HCT116 (cell line): Measurements from ENCODE around the gene PRTG. TPM values are rescaled to one million over a fixed set of nuclear protein-coding genes. Genes with fewer than 3 reads are reported as not detected.

ENCODE experiments used
- ATAC-seq: fragments of 200-7000 bp; cut with Tn5 transposase; 2 replicates; pipeline ENCODE4 v1.9.1; 2020; ENCODE audit warnings: mild to moderate bottlenecking, moderate library complexity
- BruUV-seq: library from RNA; stranded (reverse); fragments of 400-500 nt; replicated peaks from 2 replicates; lab custom pipeline; 2021; lab: Mats Ljungman, UMichigan
- CTCF ChIA-PET: fragments of 300-600 bp; sonication (Branson Sonifier 250); formaldehyde crosslinking; loops from one replicate; lab custom pipeline; 2021; ENCODE audit warnings: antibody characterized with exemption; lab: Charles Lee
- POLR2A ChIA-PET: fragments of 300-600, 350-600 bp; sonication (Branson Sonifier 250); formaldehyde crosslinking; loops from one replicate; lab custom pipeline; 2021; ENCODE audit warnings: antibody characterized with exemption; lab: Charles Lee
- RAD21 ChIA-PET, 2 experiments: fragments of 300-600 bp; sonication (Branson Sonifier 250); formaldehyde crosslinking; loops; one replicate each; lab custom pipeline; 2023; ENCODE audit warnings: low total read pairs in 2 of 2; ENCODE audit not compliant: uncharacterized antibody in 2 of 2, unreplicated experiment in 2 of 2, low non-redundant PET in 1 of 2; lab: Charles Lee
- DNase-seq: peaks from one replicate; pipeline ENCODE4 v3.0.0-alpha.2; 2010; ENCODE audit warnings: low read depth, low spot score
- H2AFZ ChIP-seq: fragments of 200-600 bp; shearing (Covaris generic), sonication (generic); 2 replicates; pipeline ENCODE4 v1.6.1; 2017; ENCODE audit warnings: low read depth, mixed run types, mixed read lengths, antibody characterized with exemption, low read length; ENCODE audit not compliant: poor library complexity, severe bottlenecking
- H3K27ac ChIP-seq: 2 replicates; pipeline ENCODE4 v1.5.1; 2012; ENCODE audit warnings: low read depth, low read length
- H3K27me3 ChIP-seq: fragments of 200-600 bp; sonication (generic); 2 replicates; pipeline ENCODE4 v1.6.1; 2016; ENCODE audit warnings: mixed run types, low read length, mixed read lengths; ENCODE audit not compliant: insufficient read depth
- H3K36me3 ChIP-seq, 2 experiments: fragments of 200-500 bp in 1 of 2; fragments of 200-600 bp in 1 of 2; sonication (Bioruptor generic) in 1 of 2; sonication (generic) in 1 of 2; 2 replicates each; pipeline versions ENCODE4 v1.5.1 to v1.6.1; 2014 to 2016; ENCODE audit warnings: low read length in 2 of 2, inconsistent platforms in 1 of 2, mixed read lengths in 1 of 2, mixed run types in 1 of 2; ENCODE audit not compliant: insufficient read depth in 2 of 2, control insufficient read depth in 1 of 2
- H3K4me1 ChIP-seq, 2 experiments: fragments of 200-600 bp in 1 of 2; sonication (generic) in 1 of 2; 2 replicates each; pipeline versions ENCODE4 v1.5.1 to v1.6.1; 2012 to 2017; ENCODE audit warnings: low read length in 2 of 2, inconsistent platforms in 1 of 2, mild to moderate bottlenecking in 1 of 2, mixed read lengths in 1 of 2, mixed run types in 1 of 2, moderate library complexity in 1 of 2; ENCODE audit not compliant: insufficient read depth in 2 of 2, control insufficient read depth in 1 of 2
- H3K4me2 ChIP-seq: fragments of 200-600 bp; sonication (generic); 2 replicates; pipeline ENCODE4 v1.6.1; 2017; ENCODE audit warnings: mixed run types, low read length, mixed read lengths
- H3K4me3 ChIP-seq, 2 experiments: fragments of 200-600 bp in 1 of 2; sonication (generic) in 1 of 2; replicated peaks in 1 of 2; 2 replicates each; pipeline ENCODE4 v1.5.1; 2011 to 2016; ENCODE audit warnings: low read length in 2 of 2, control low read depth in 1 of 2, low read depth in 1 of 2, mild to moderate bottlenecking in 1 of 2, mixed read lengths in 1 of 2, mixed run types in 1 of 2
- H3K79me2 ChIP-seq: fragments of 200-600 bp; sonication (generic); 2 replicates; pipeline ENCODE4 v1.6.1; 2017; ENCODE audit warnings: mild to moderate bottlenecking, mixed run types, low read length, moderate library complexity, mixed read lengths; ENCODE audit not compliant: insufficient read depth
- H3K9ac ChIP-seq: fragments of 200-600 bp; sonication (generic); 2 replicates; pipeline ENCODE4 v1.6.1; 2016; ENCODE audit warnings: low read length, mixed read lengths
- H3K9me2 ChIP-seq: fragments of 200-600 bp; sonication (generic), shearing (Covaris generic); 2 replicates; pipeline ENCODE4 v1.6.1; 2017; ENCODE audit warnings: mixed run types, mild to moderate bottlenecking, moderate library complexity; ENCODE audit not compliant: insufficient read depth
- H3K9me3 ChIP-seq, 2 experiments: fragments of 200-500 bp in 1 of 2; fragments of 200-600 bp in 1 of 2; sonication (Bioruptor generic) in 1 of 2; sonication (generic) in 1 of 2; 2 replicates each; pipeline ENCODE4 v1.6.1; 2014 to 2017; ENCODE audit warnings: low read length in 2 of 2, mixed read lengths in 2 of 2, inconsistent platforms in 1 of 2, low read depth in 1 of 2, mild to moderate bottlenecking in 1 of 2, mixed run types in 1 of 2, moderate library complexity in 1 of 2; ENCODE audit not compliant: control insufficient read depth in 1 of 2, insufficient read depth in 1 of 2
- H4K20me1 ChIP-seq: fragments of 200-600 bp; sonication (generic), shearing (Covaris generic); 2 replicates; pipeline ENCODE4 v1.6.1; 2017; ENCODE audit warnings: mixed run types, mild to moderate bottlenecking, moderate library complexity; ENCODE audit not compliant: insufficient read depth
- CBX3 ChIP-seq: IDR thresholded peaks from 2 replicates; pipeline ENCODE4 v1.6.1; 2012; ENCODE audit warnings: low read depth
- CEBPB ChIP-seq: IDR thresholded peaks from 2 replicates; pipeline ENCODE4 v1.6.1; 2012; ENCODE audit warnings: low read depth
- ELF1 ChIP-seq: IDR thresholded peaks from 2 replicates; pipeline ENCODE4 v1.6.1; 2012; ENCODE audit warnings: low read depth, borderline replicate concordance
- EZH2phosphoT487 ChIP-seq: fragments of 200-600 bp; IDR thresholded peaks from 2 replicates; pipeline ENCODE4 v1.6.1; 2018; ENCODE audit warnings: antibody characterized with exemption, borderline replicate concordance
- FOSL1 ChIP-seq: IDR thresholded peaks from 2 replicates; pipeline ENCODE4 v1.6.1; 2012; ENCODE audit warnings: low read depth
- SIN3A ChIP-seq: IDR thresholded peaks from 2 replicates; pipeline ENCODE4 v1.6.1; 2012; ENCODE audit warnings: low read depth
- SP1 ChIP-seq: IDR thresholded peaks from 2 replicates; pipeline ENCODE4 v1.6.1; 2012; ENCODE audit warnings: low read depth
- ZNF274 ChIP-seq: fragments of 200-500 bp; sonication (Bioruptor generic); IDR thresholded peaks from 2 replicates; pipeline ENCODE4 v1.6.1; 2014; ENCODE audit warnings: mild to moderate bottlenecking, low read depth, low read length, inconsistent platforms
- intact Hi-C: fragments of 100-400 bp; cut with micrococcal nuclease; formaldehyde crosslinking; loops from 2 replicates; pipeline ENCODE4 v1.10.0; 2022
- total RNA-seq: library from RNA; stranded (reverse); gene quantifications from one replicate; pipeline ENCODE4 v1.2.1, GENCODE V29; 2021; ENCODE audit not compliant: unreplicated experiment
- TF ChIP-seq, protein P1 (sequence below), 3 experiments: fragments of 200-600 bp in 1 of 3; sonication (generic) in 1 of 3; IDR thresholded peaks in 2 of 3; conservative IDR thresholded peaks in 1 of 3; 2 replicates each; pipeline ENCODE4 v1.5.1; 2012 to 2017; ENCODE audit warnings: low read depth in 2 of 3, low read length in 2 of 3, antibody characterized with exemption in 1 of 3, borderline replicate concordance in 1 of 3, control low read depth in 1 of 3, mild to moderate bottlenecking in 1 of 3, mixed read lengths in 1 of 3, mixed run types in 1 of 3, moderate library complexity in 1 of 3; ENCODE audit not compliant: insufficient read depth in 1 of 3

Gene PRTG
- total RNA-seq, 1 experiment from 2014 or later, result not detected

DNA sequence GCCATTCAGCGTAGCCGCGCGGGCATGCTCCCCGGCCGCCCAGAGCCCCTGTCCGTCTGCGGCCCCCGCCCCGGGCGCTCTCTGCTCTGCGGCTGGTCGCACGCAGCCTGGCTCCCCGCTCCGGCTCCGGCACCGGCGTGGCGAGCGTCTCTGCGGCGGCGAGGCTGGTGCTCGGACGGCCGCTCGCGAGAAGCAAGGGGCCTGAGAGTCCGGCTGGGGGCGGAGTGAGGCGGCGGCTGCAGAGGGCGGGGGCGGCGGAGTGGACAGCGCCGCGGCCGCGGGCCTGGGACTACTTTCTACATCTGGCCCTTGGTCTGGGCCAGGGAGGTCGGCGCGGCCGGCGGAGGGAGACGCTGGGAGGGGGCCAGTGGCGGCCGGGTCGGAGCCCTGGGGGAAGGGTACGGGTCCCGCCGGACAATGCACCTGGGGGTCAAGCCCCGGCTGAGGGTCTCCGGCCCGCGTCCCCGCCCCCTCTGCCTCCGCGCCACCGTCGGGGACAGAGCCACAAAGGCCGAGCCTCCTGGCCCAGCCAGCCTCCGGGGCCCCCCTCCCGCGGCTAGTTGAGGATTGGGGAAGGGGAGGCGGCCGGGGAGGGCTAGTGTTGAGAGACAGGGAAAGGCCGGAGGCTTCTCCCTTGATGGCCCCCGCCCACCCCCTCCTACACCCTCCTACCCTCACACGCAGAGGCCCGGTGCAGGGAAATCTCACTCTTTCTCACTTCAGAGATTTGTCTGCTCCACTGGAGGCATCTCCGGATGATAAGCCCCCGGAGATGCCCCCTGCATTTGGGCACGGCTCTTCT, at the start of gene PRTG (continued):
- TF ChIP-seq, protein P1, sequence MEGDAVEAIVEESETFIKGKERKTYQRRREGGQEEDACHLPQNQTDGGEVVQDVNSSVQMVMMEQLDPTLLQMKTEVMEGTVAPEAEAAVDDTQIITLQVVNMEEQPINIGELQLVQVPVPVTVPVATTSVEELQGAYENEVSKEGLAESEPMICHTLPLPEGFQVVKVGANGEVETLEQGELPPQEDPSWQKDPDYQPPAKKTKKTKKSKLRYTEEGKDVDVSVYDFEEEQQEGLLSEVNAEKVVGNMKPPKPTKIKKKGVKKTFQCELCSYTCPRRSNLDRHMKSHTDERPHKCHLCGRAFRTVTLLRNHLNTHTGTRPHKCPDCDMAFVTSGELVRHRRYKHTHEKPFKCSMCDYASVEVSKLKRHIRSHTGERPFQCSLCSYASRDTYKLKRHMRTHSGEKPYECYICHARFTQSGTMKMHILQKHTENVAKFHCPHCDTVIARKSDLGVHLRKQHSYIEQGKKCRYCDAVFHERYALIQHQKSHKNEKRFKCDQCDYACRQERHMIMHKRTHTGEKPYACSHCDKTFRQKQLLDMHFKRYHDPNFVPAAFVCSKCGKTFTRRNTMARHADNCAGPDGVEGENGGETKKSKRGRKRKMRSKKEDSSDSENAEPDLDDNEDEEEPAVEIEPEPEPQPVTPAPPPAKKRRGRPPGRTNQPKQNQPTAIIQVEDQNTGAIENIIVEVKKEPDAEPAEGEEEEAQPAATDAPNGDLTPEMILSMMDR (IDR thresholded peaks at IDR 0.05 in 2 of 3, conservative IDR thresholded peaks at IDR 0.05 in 1 of 3; ENCODE audit: borderline replicate concordance in 1 of 3, insufficient read depth in 1 of 3, low read depth in 2 of 3, low read length in 2 of 3), result no peak
- TF ChIP-seq ZNF274, result no peak

GRCh38 chr15:55791551-55792400, 48.8 kb upstream of the PRTG start:
- no peak for TF ChIP-seq ELF1
- TF ChIP-seq EZH2phosphoT487, result no peak
- no peak for TF ChIP-seq SIN3A
- no peak for TF ChIP-seq SP1
- TF ChIP-seq CEBPB, result no peak
- no peak for TF ChIP-seq FOSL1
- no peak for TF ChIP-seq CBX3
- Histone ChIP-seq H3K9me2 (no peaks in the 10 kb centered on the region), H3K27ac (no peak overlapping the region), H3K79me2 (no peaks in the 10 kb centered on the region), H3K4me1 (peaks cover 0 to 14% of the 10 kb centered on the region in 2 experiments; a peak in 1 of 4 replicates), H3K27me3 (no peaks in the 10 kb centered on the region), H2AFZ (peak overlapping the region; percentile 13), H3K9ac (no peak overlapping the region), H3K9me3 (no peaks in the 10 kb centered on the region), H3K36me3 (no peaks in the 10 kb centered on the region), H3K4me2 (0 out of 2 replicates have a peak overlapping the region, but pooled peaks have one; percentile 1), H3K4me3 (no peak overlapping the region), H4K20me1 (no peaks in the 10 kb centered on the region)
- DNase-seq (no peak), ATAC-seq (peak; percentile 47; the same call in 1 of the 2 replicates)
- intact Hi-C loops, result loop anchor here (10.0 kb wide), 1 partner anchor 267 kb away; no protein-coding TSS in a partner anchor
- CTCF ChIA-PET, result interaction anchor here (1.0 kb wide), 1 partner anchor 143 kb away, joined by 3 read pairs; no protein-coding TSS in a partner anchor
- RAD21 ChIA-PET, result no interaction called here
- POLR2A ChIA-PET, result no interaction called here
- BruUV-seq, result no TSS peak
